ENCODE measurements around the gene KCTD10.
A peak's percentile ranks its signal among the peaks of the same experiment; 100 is the strongest.

The KCTD10 gene

GRCh38 chr12:109477185-109477962, at the start of gene KCTD10, which contains the start of gene UBE3B:
TSS of gene KCTD10 (minus strand) at chr12:109477300. CDS start at chr12:109477262, 38 bp downstream.
TSS of gene UBE3B (plus strand) at chr12:109477634. CDS start at chr12:109483552, 5,918 bp downstream.
- peak within 1 kb of the TSS; percentile 93 for H3K4me3 ChIP-seq (ENCODE audit: low read depth, low read length)

GRCh38 chr12:109525279-109525585, 48.1 kb upstream of the KCTD10 start:
- no peak overlapping the region for H3K4me3 ChIP-seq (ENCODE audit: low read depth, low read length)

DNA sequence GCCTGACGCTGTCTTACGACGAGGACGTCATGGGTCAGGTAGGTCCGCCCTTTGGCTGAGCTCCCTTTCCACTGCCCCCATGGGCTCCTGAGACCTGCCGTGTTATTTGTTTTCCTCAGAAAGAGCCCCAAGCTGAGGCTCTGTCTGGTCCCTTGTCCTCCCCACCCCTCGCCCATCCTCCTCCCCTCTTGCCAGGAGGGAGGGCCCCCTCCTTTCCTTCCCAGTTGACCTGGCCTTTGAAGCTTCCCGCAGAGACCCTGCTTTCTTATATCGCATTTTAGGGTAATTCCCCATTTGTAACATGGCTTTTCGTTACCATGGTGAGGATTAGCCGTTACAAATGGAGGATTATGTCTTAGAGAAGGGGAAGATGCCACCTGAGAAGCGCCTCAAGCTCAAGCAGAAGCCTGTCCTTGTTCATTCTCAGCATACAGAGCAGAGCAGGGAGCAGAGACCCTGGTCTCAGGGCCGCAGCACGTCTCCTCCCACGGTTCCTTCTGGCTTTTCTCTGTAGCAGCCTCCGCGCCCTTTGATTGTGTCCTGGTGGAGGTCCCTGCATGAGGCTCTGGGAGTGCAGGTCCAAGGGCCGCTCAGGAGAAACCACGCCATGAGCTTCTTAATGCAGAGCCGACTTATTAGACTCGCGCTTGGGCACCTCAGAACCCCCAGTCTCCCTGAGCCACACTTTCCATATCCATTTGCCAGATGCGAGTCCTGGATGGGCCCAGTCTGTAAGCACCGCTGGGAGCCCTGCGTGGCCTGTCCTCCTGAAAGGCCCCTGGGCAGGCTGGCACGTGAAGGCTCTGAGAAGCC, 47.6 kb upstream of the KCTD10 start:
- no peak overlapping the region for H3K4me3 ChIP-seq (ENCODE audit: low read depth, low read length)

DNA sequence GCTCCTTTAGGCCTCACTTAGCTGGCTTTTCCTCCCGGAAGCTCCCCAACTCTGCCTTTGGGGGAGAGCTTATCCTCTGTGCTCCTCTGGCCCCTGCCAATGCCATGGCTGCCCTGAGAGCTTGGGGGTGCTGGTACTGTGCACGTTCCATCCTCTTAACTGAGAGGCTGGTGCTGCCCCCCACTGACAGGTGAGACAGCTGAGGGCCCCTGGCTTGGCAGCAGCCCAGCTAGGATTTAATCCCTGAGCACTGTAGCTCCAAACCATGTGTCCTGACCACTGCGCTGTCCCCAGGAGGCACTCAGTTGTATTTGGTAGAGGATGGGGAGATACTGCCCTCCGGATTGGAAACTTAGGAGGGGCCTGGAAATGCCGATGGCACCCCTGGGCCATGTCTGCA, 46.4 kb upstream of the KCTD10 start:
- no peak overlapping the region for H3K4me3 ChIP-seq (ENCODE audit: low read depth, low read length)

DNA sequence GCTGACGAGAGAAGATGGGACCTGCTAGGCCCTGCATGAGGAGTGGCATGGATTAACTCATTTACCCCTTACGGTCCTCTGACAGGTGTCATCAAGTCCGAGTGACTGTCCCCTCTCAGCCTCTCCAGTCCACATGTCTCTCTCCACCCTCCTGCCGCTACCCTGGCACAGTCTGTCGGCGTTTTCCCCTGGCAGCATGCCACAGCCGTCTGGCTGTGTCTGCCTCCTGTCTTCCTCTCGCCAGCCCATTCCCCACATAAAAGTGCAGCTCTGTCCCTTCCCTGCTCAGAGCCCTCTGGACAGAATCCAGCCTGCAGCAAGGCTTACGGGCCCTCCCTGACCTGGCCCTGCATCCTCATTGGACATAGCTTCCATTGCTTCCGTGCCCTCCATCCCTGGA, 46.0 kb upstream of the KCTD10 start:
- no peak overlapping the region for H3K4me3 ChIP-seq (ENCODE audit: low read depth, low read length)

GRCh38 chr12:109521831-109522230, 44.7 kb upstream of the KCTD10 start:
- no peak overlapping the region for H3K4me3 ChIP-seq (ENCODE audit: low read depth, low read length)

DNA sequence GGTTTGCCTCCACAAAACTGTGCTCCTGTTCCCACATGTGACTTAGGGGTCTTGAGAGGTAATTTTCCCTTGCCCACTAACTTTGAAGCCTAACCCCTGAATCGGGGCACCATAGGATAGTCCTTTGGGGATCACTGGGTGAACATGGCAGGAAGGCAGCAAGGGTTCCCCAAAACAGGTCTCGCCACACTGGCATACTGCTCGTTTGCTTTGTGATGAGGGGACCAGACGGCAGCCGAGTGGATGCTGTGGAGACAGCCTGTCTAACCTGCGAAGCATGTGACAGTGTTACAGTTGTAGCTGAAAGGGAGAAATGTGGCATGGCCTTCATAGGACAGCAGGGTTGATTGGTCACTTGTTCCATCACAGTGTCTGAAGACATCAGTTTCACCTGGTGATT, 42.7 kb upstream of the KCTD10 start:
- H3K4me3 ChIP-seq (ENCODE audit: low read depth, low read length): no peak overlapping the region

- no peak overlapping the region for H3K4me3 ChIP-seq (ENCODE audit: low read depth, low read length)
Observed at GRCh38 chr12:109518820-109519665, 41.9 kb upstream of the KCTD10 start.

GRCh38 chr12:109517619-109518018, 40.5 kb upstream of the KCTD10 start:
- no peak overlapping the region for H3K4me3 ChIP-seq (ENCODE audit: low read depth, low read length)

- H3K4me3 ChIP-seq (ENCODE audit: low read depth, low read length): no peak overlapping the region
Observed at GRCh38 chr12:109513977-109514376, 36.9 kb upstream of the KCTD10 start.

DNA sequence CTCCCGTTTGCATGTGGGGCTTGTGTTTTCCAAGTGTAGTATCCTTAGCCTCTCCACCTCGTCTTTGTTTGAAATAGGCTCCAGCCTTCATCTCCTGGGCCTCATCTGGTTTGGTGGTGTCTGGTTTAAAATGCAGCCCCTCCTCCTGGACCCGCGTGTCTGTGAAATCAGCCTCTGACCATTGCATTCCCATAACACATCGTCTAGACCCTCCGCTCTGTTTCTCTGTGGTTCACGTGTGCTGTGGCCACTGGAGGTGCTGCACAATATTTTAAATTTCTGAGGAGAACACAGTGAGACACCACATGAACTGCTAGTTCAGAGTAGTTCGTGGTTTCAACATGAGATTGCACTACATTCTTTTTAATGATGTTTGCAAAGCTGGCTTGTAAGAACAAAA, 36.0 kb upstream of the KCTD10 start:
- no peak overlapping the region for H3K4me3 ChIP-seq (ENCODE audit: low read depth, low read length)

- no peak overlapping the region for H3K4me3 ChIP-seq (ENCODE audit: low read depth, low read length)
Observed at GRCh38 chr12:109512608-109513007, 35.5 kb upstream of the KCTD10 start.

DNA sequence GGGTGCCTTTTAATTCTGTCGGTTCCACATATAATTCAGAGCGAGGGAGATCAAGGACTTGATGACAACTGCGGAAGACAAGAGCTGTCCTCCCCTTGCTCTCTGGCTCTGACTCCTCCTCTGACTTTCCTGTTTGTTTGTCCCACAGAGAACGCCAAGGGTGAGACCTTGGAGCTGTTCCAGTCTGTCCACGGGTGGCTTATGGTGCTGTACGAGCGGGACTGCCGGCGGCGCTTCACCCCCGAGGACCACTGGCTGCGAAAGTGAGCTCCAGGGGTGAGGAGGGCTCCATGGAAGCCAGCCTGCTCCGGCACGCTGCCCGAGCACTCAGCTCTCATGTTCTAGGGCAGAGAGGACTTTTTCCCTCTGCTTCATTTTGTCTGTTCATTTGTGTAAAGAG, 33.1 kb upstream of the KCTD10 start:
- no peak overlapping the region for H3K4me3 ChIP-seq (ENCODE audit: low read depth, low read length)

GRCh38 chr12:109504068-109504467, 27.0 kb upstream of the KCTD10 start:
- no peak overlapping the region for H3K4me3 ChIP-seq (ENCODE audit: low read depth, low read length)

DNA sequence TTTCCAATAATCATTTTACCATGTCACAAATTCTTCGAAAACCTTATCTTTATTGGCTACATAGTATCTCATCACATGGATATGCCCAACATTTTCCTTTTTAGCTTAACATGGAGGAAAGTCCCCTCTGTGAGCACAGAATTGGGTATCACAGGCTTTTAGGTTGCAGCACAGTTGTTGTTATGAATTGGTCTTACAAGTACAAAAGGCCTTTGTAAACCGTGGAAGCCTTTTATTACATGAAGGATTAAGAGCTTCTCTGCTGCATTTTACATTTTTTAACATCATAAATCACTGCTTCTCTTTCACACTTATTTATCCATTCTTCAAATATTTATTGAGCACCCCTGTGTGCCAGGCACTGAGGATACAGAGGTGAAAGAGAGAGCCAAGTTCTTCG, 26.5 kb upstream of the KCTD10 start:
- no peak overlapping the region for H3K4me3 ChIP-seq (ENCODE audit: low read depth, low read length)

GRCh38 chr12:109502332-109502731, 25.2 kb upstream of the KCTD10 start:
- H3K4me3 ChIP-seq (ENCODE audit: low read depth, low read length): no peak overlapping the region

GRCh38 chr12:109501299-109501698, 24.2 kb upstream of the KCTD10 start:
- no peak overlapping the region for H3K4me3 ChIP-seq (ENCODE audit: low read depth, low read length)

DNA sequence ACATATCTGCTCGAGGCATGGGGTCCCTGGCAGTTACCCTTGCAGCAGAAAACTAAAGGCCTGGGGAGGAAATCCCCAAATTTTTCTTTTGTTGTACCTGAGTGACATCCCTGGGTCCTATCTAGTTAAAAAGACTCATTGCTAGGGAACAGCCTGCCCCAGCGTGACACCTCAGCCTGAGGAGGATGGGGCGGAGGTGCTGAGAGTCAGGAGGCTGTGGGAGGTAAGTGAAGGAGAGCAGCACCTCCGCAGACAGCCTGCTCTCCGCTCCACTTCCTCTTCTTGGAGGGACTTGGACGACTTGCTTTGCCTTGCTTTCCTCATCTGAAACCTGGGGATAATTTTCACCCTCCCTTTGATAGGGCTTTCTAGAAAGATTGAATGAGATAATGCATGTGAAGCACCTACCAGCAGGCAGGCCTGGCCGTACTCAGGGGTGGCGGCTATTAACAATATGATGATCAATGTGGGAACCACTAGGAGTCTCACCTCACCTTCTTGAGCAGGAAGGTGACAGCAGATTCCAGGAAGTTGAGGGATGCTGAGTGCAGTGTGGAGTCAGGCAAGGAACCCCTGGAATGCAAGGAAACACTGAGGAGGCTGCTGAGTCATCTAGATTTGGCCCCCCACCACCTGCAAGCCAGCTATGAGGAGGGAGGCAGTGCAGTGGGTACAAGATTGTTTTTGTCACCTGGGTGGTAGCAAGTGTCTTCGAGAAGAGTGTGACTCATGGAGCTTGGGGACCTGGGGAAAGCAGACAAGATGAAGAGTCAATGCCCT, 23.5 kb upstream of the KCTD10 start:
- no peak overlapping the region for H3K4me3 ChIP-seq (ENCODE audit: low read depth, low read length)

GRCh38 chr12:109497675-109498074, 20.6 kb upstream of the KCTD10 start:
- H3K4me3 ChIP-seq (ENCODE audit: low read depth, low read length): no peak overlapping the region

DNA sequence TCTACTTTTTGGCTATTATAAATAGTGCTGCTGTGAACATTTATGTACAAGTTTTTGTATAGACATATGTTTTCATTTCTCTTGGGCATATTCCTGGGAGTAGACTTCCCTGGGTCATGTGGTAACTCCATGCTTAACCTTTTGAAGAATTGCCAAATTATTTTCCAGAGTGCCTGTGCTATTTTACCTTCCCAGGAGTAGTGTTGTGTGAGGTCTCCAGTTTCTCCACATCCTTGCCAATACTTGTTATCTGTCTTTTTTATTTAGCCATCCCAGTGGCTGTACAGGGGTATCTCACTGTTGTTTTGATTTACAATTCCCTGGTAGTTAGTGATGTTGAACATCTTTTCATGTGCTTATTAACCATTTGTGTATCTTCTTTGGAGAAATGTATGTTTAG, 19.2 kb upstream of the KCTD10 start:
- H3K4me3 ChIP-seq (ENCODE audit: low read depth, low read length): no peak overlapping the region

GRCh38 chr12:109495012-109495411, 17.9 kb upstream of the KCTD10 start:
- H3K4me3 ChIP-seq (ENCODE audit: low read depth, low read length): no peak overlapping the region

Data from iPS-11a (cell line).